Neural crest cell (in vitro differentiated cells): ENCODE results near the gene ARPIN. TPM values are rescaled to one million over a fixed set of nuclear protein-coding genes. Genes with fewer than 3 reads are reported as not detected.

Source experiments
- DNase-seq: peaks from one replicate; pipeline ENCODE4 v3.0.0; 2021; ENCODE audit warnings: low read depth, mixed read lengths, low spot score
- H3K27ac Mint-ChIP-seq: one replicate; pipeline ENCODE4 v1.8.0; 2021; ENCODE audit warnings: mild to moderate bottlenecking, mixed read lengths; ENCODE audit not compliant: unreplicated experiment
- H3K27me3 Mint-ChIP-seq: 2 replicates; pipeline ENCODE4 v1.8.0; 2021; ENCODE audit warnings: low read depth, mild to moderate bottlenecking, mixed read lengths
- H3K36me3 Mint-ChIP-seq: 2 replicates; pipeline ENCODE4 v1.8.0; 2021; ENCODE audit warnings: low read depth, mild to moderate bottlenecking, mixed read lengths
- H3K4me1 Mint-ChIP-seq: 2 replicates; pipeline ENCODE4 v1.8.0; 2021; ENCODE audit warnings: mixed read lengths
- H3K4me3 Mint-ChIP-seq: one replicate; pipeline ENCODE4 v1.8.0; 2021; ENCODE audit warnings: mild to moderate bottlenecking, mixed read lengths
- H3K9me3 Mint-ChIP-seq: 2 replicates; pipeline ENCODE4 v1.8.0; 2021; ENCODE audit warnings: mixed read lengths
- CTCF ChIP-seq: fragments of 200-600 bp; sonication (generic); conservative IDR thresholded peaks from 2 replicates; pipeline ENCODE4 v1.5.0; 2021; ENCODE audit warnings: antibody characterized with exemption, mild to moderate bottlenecking
- microRNA-seq: library from miRNA; unstranded; fragments of <30 nt; microRNA quantifications from one replicate; pipeline ENCODE4, GENCODE V29; 2020
- total RNA-seq: library from RNA; stranded (reverse); gene quantifications from 2 replicates; pipeline ENCODE4 v1.2.1, GENCODE V29; 2021

Gene ARPIN
- total RNA-seq, 1 donor from 2014 or later, result 26.0 TPM

GRCh38 chr15:89852342-89852995, 60.3 kb downstream of the ARPIN start:
- no peaks in the 10 kb centered on the region for H3K4me1 Mint-ChIP-seq
- H3K4me3 Mint-ChIP-seq, result no peak overlapping the region
- peaks cover 34% of the 10 kb centered on the region for H3K36me3 Mint-ChIP-seq
- no peaks in the 10 kb centered on the region for H3K9me3 Mint-ChIP-seq
- DNase-seq, result no peak
- H3K27ac Mint-ChIP-seq, result no peak overlapping the region
- no peaks in the 10 kb centered on the region for H3K27me3 Mint-ChIP-seq
- TF ChIP-seq CTCF, result no peak

- TF ChIP-seq CTCF, result no peak
- H3K9me3 Mint-ChIP-seq, result no peaks in the 10 kb centered on the region
- no peaks in the 10 kb centered on the region for H3K27me3 Mint-ChIP-seq
- no peak overlapping the region for H3K27ac Mint-ChIP-seq
- peaks cover 31% of the 10 kb centered on the region for H3K36me3 Mint-ChIP-seq
- no peak for DNase-seq
- H3K4me1 Mint-ChIP-seq, result no peaks in the 10 kb centered on the region
- no peak overlapping the region for H3K4me3 Mint-ChIP-seq
Observed at GRCh38 chr15:89851673-89852341, 60.9 kb downstream of the ARPIN start.

DNA sequence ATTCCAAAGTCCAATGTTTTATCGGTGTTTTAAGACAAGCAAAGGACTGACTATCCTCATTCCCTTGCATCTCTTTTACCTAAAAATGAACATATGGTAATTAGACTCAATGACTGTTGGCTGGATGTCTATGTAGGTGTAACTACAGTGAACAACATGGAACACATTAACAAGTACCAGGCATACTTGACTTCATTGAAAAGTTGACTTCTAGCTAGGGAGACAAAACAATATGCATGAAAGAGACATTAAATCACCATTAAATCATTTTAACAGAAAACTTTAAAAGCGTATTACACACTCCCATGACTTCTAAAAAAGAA, 63.8 kb downstream of the ARPIN start:
- no peak for DNase-seq
- Mint-ChIP-seq H3K27ac (no peak overlapping the region), H3K4me1 (no peaks in the 10 kb centered on the region), H3K9me3 (no peaks in the 10 kb centered on the region), H3K36me3 (peaks cover 26% of the 10 kb centered on the region), H3K4me3 (no peak overlapping the region), H3K27me3 (no peaks in the 10 kb centered on the region)
- TF ChIP-seq CTCF, result no peak

GRCh38 chr15:89847101-89847500, 65.7 kb downstream of the ARPIN start:
- no peak overlapping the region for H3K27ac Mint-ChIP-seq
- no peak for TF ChIP-seq CTCF

GRCh38 chr15:89845305-89845893, 67.4 kb downstream of the ARPIN start:
- no peaks in the 10 kb centered on the region for H3K9me3 Mint-ChIP-seq
- peaks cover 11% of the 10 kb centered on the region for H3K36me3 Mint-ChIP-seq
- H3K27me3 Mint-ChIP-seq, result no peaks in the 10 kb centered on the region
- H3K4me3 Mint-ChIP-seq, result no peak overlapping the region
- DNase-seq, result no peak
- no peak for TF ChIP-seq CTCF
- H3K4me1 Mint-ChIP-seq, result no peaks in the 10 kb centered on the region
- H3K27ac Mint-ChIP-seq, result no peak overlapping the region

More at GRCh38 chr15:89847101-89847500, 65.7 kb downstream of the ARPIN start:
- no peaks in the 10 kb centered on the region for H3K4me1 Mint-ChIP-seq
- no peak for DNase-seq
- H3K27me3 Mint-ChIP-seq, result no peaks in the 10 kb centered on the region
- H3K36me3 Mint-ChIP-seq, result peaks cover 16% of the 10 kb centered on the region
- H3K4me3 Mint-ChIP-seq, result no peak overlapping the region
- no peaks in the 10 kb centered on the region for H3K9me3 Mint-ChIP-seq

Small RNA genes within 50 kb of the gene (microRNA-seq; reads per million reads assigned to microRNA genes)
- not detected for gene MIR5009
- not detected for gene MIR5094

Other genes starting within 250 kb of the ARPIN start
- gene PLIN1, start 233.6 kb downstream of the ARPIN start, total RNA-seq, result 0.56 and 0.73 TPM in 2 replicates
- 7.2 and 7.9 TPM in 2 replicates for gene PEX11A, start 222.2 kb downstream of the ARPIN start, total RNA-seq
- gene WDR93, start 222.1 kb downstream of the ARPIN start, total RNA-seq, result 0.20 TPM in 1 of 2 replicates, not detected in the other
- gene MESP1, start 161.7 kb downstream of the ARPIN start, total RNA-seq, result 1.2 and 2.3 TPM in 2 replicates
- gene MESP2, start 136.6 kb downstream of the ARPIN start, total RNA-seq, result 0.36 and 0.42 TPM in 2 replicates
- gene ANPEP, start 98.1 kb downstream of the ARPIN start, total RNA-seq, result 0.45 and 0.77 TPM in 2 replicates
- gene AP3S2, start 19.0 kb downstream of the ARPIN start, total RNA-seq, result 29.8 and 31.6 TPM in 2 replicates
- 60.3 and 64.4 TPM in 2 replicates for gene ZNF710, start 88.4 kb upstream of the ARPIN start, total RNA-seq
- 214 and 218 TPM in 2 replicates for gene IDH2, start 189.5 kb upstream of the ARPIN start, total RNA-seq